Measurements from ENCODE around the gene VPS50.

Gene VPS50

DNA sequence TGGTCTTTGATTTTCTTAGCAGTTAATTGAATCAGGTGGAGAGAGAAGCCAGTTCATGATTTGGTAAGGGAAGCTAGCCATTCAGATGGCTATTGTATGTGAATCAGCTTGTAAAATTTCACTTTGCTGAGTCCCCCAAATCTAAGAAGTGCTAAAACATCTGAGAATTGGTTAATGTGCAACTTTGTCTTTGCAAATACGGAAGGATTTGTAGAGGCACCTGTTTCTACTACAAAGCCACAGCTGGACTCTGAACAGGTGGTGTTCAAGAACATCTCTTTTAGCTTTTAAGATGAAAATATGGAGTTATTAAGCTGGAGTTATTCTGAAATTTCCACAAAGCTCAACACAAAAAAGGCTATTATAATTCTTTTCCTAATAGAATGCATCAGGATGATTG lies 132.6 kb downstream of the VPS50 start:
- TF ChIP-seq EP300 (IDR thresholded peaks at IDR 0.05; ENCODE audit: borderline replicate concordance) (no peak), CEBPB (IDR thresholded peaks at IDR 0.05) (no peak), TEAD4 (IDR thresholded peaks at IDR 0.05) (no peak), TAF1 (IDR thresholded peaks at IDR 0.05; ENCODE audit: low read depth) (no peak), NFIC (IDR thresholded peaks at IDR 0.05) (no peak), ZBTB7A (IDR thresholded peaks at IDR 0.05; ENCODE audit: low read depth) (no peak), TCF12 (IDR thresholded peaks at IDR 0.05; ENCODE audit: low read depth) (no peak), CREB1 (IDR thresholded peaks at IDR 0.05; ENCODE audit: low read depth) (no peak), EGR1 (IDR thresholded peaks at IDR 0.05) (no peak)
- TF ChIP-seq, protein P1, sequence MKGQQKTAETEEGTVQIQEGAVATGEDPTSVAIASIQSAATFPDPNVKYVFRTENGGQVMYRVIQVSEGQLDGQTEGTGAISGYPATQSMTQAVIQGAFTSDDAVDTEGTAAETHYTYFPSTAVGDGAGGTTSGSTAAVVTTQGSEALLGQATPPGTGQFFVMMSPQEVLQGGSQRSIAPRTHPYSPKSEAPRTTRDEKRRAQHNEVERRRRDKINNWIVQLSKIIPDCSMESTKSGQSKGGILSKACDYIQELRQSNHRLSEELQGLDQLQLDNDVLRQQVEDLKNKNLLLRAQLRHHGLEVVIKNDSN (IDR thresholded peaks at IDR 0.05), result no peak
- TF ChIP-seq, protein P2, sequence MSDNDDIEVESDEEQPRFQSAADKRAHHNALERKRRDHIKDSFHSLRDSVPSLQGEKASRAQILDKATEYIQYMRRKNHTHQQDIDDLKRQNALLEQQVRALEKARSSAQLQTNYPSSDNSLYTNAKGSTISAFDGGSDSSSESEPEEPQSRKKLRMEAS (IDR thresholded peaks at IDR 0.05), result no peak

DNA sequence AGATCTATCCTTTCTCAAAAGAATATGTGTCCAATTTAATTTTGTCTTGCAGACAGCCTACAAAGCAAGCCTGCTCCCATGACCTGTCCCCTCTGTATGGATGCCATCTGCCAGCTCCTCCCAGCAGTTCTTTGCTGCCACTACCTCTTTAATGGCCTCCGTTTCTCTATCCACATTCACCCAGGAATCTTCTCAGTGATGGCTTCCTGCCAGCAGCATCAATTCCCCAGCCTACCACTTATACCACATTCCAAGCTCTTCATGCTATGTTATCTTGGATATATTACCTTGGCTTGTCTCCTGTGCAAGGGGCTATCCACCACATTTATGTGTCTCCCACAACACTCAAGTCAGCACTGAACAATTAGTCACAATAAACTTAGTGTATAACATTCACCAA lies 133.2 kb downstream of the VPS50 start:
- TF ChIP-seq CEBPB (IDR thresholded peaks at IDR 0.05), result no peak
- TF ChIP-seq EGR1 (IDR thresholded peaks at IDR 0.05), result no peak
- no peak for TF ChIP-seq TEAD4 (IDR thresholded peaks at IDR 0.05)
- TF ChIP-seq TCF12 (IDR thresholded peaks at IDR 0.05; ENCODE audit: low read depth), result no peak
- TF ChIP-seq, protein P3, sequence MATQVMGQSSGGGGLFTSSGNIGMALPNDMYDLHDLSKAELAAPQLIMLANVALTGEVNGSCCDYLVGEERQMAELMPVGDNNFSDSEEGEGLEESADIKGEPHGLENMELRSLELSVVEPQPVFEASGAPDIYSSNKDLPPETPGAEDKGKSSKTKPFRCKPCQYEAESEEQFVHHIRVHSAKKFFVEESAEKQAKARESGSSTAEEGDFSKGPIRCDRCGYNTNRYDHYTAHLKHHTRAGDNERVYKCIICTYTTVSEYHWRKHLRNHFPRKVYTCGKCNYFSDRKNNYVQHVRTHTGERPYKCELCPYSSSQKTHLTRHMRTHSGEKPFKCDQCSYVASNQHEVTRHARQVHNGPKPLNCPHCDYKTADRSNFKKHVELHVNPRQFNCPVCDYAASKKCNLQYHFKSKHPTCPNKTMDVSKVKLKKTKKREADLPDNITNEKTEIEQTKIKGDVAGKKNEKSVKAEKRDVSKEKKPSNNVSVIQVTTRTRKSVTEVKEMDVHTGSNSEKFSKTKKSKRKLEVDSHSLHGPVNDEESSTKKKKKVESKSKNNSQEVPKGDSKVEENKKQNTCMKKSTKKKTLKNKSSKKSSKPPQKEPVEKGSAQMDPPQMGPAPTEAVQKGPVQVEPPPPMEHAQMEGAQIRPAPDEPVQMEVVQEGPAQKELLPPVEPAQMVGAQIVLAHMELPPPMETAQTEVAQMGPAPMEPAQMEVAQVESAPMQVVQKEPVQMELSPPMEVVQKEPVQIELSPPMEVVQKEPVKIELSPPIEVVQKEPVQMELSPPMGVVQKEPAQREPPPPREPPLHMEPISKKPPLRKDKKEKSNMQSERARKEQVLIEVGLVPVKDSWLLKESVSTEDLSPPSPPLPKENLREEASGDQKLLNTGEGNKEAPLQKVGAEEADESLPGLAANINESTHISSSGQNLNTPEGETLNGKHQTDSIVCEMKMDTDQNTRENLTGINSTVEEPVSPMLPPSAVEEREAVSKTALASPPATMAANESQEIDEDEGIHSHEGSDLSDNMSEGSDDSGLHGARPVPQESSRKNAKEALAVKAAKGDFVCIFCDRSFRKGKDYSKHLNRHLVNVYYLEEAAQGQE (IDR thresholded peaks at IDR 0.05; ENCODE audit: low read depth), result no peak
- TF ChIP-seq, protein P2 (IDR thresholded peaks at IDR 0.05), result no peak
- TF ChIP-seq YY1 (IDR thresholded peaks at IDR 0.05; ENCODE audit: low read depth), result no peak
- no peak for TF ChIP-seq TAF1 (IDR thresholded peaks at IDR 0.05; ENCODE audit: low read depth)
- TF ChIP-seq, protein P1 (IDR thresholded peaks at IDR 0.05), result no peak
- TF ChIP-seq ZBTB7A (IDR thresholded peaks at IDR 0.05; ENCODE audit: low read depth), result no peak
- TF ChIP-seq EP300 (IDR thresholded peaks at IDR 0.05; ENCODE audit: borderline replicate concordance), result no peak
- TF ChIP-seq RAD21 (IDR thresholded peaks at IDR 0.05; ENCODE audit: low read depth), result no peak
- TF ChIP-seq NFIC (IDR thresholded peaks at IDR 0.05), result no peak
- TF ChIP-seq CREB1 (IDR thresholded peaks at IDR 0.05; ENCODE audit: low read depth), result no peak
- no peak for TF ChIP-seq FOXM1 (IDR thresholded peaks at IDR 0.05; ENCODE audit: borderline replicate concordance, low read depth)

DNA sequence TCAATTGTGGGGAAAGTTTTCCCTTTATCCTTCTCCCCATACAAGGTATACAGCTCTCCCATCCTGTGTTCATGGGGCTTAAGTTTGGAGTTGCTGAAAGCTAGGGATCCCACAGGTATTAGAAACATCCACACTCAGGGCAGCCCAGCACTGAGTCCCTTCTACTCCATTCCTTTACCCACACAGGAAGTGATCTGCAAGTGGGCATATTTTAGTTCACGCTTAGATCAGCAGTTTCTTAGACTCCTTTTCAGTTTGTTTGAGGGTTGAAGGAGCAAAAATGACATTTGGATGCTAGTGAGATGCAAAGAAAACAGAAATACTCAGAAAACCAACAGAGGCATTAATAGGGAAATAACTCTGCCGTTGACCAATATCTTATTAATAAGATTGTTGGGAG lies 134.7 kb downstream of the VPS50 start:
- no peak for TF ChIP-seq CREB1 (IDR thresholded peaks at IDR 0.05; ENCODE audit: low read depth)
- no peak for TF ChIP-seq YY1 (IDR thresholded peaks at IDR 0.05; ENCODE audit: low read depth)
- no peak for TF ChIP-seq RAD21 (IDR thresholded peaks at IDR 0.05; ENCODE audit: low read depth)

DNA sequence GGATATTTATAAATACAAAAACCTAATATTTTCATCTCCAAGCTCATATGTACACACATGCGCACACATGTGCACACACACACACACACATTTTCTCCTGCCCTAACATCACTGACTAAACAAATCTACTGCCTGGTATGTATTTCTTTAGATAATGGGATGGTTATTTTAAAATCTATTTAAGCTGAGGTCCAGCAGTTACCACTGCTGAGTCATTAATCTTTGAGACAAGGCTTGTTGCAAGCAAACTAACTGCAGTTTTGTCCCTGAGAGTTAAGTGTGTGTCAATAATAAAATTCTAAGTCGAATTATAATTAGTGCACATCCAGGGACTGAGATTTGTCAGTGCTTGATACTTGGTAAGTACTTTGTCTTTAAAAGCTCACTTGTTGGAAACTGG lies 135.1 kb downstream of the VPS50 start:
- TF ChIP-seq CREB1 (IDR thresholded peaks at IDR 0.05; ENCODE audit: low read depth), result no peak
- no peak for TF ChIP-seq TCF12 (IDR thresholded peaks at IDR 0.05; ENCODE audit: low read depth)

DNA sequence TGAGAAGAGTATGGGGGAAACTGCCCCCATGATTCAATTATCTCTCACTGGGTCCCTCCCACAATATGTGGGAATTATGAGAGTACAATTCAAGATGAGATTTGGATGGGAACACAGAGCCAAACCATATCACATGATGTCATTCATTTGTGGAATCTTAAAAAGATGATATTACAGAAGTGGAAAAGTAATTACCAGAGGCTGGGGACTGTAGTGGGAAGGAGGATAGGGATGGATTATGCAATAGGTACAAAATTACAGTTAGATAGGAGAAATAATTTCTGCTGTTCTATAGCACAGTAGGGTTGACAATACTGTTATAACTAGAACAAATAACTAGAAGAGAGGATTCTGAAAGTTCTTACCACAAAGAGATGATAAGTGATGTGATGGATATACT lies 141.4 kb downstream of the VPS50 start:
- TF ChIP-seq CEBPB (IDR thresholded peaks at IDR 0.05) (no peak), TCF12 (IDR thresholded peaks at IDR 0.05; ENCODE audit: low read depth) (no peak), EP300 (IDR thresholded peaks at IDR 0.05; ENCODE audit: borderline replicate concordance) (no peak), RAD21 (IDR thresholded peaks at IDR 0.05; ENCODE audit: low read depth) (no peak), FOXM1 (IDR thresholded peaks at IDR 0.05; ENCODE audit: borderline replicate concordance, low read depth) (no peak), YY1 (IDR thresholded peaks at IDR 0.05; ENCODE audit: low read depth) (no peak), TAF1 (IDR thresholded peaks at IDR 0.05; ENCODE audit: low read depth) (no peak), EGR1 (IDR thresholded peaks at IDR 0.05) (no peak), NFIC (IDR thresholded peaks at IDR 0.05) (no peak), ZBTB7A (IDR thresholded peaks at IDR 0.05; ENCODE audit: low read depth) (no peak), TEAD4 (IDR thresholded peaks at IDR 0.05) (no peak), CREB1 (IDR thresholded peaks at IDR 0.05; ENCODE audit: low read depth) (no peak)
- TF ChIP-seq, protein P1 (IDR thresholded peaks at IDR 0.05), result no peak
- TF ChIP-seq, protein P2 (IDR thresholded peaks at IDR 0.05), result no peak
- TF ChIP-seq, protein P3 (IDR thresholded peaks at IDR 0.05; ENCODE audit: low read depth), result no peak
